IPS DF 4.7 (cell line): ENCODE results near the gene DCDC2B.
"Not testable (repeated sequence)": the region's sequence is repeated elsewhere in the genome, so short reads cannot be mapped to it uniquely, and the experiment has no call there.

Experiments used
- DNase-seq: peaks from one replicate; pipeline ENCODE4 v3.0.0-alpha.2; 2013; ENCODE audit warnings: low spot score; ENCODE audit errors: extremely low read depth

Gene DCDC2B

GRCh38 chr1:32255072-32256071 lies 46.5 kb downstream of the DCDC2B start:
- no peak for DNase-seq

DNA sequence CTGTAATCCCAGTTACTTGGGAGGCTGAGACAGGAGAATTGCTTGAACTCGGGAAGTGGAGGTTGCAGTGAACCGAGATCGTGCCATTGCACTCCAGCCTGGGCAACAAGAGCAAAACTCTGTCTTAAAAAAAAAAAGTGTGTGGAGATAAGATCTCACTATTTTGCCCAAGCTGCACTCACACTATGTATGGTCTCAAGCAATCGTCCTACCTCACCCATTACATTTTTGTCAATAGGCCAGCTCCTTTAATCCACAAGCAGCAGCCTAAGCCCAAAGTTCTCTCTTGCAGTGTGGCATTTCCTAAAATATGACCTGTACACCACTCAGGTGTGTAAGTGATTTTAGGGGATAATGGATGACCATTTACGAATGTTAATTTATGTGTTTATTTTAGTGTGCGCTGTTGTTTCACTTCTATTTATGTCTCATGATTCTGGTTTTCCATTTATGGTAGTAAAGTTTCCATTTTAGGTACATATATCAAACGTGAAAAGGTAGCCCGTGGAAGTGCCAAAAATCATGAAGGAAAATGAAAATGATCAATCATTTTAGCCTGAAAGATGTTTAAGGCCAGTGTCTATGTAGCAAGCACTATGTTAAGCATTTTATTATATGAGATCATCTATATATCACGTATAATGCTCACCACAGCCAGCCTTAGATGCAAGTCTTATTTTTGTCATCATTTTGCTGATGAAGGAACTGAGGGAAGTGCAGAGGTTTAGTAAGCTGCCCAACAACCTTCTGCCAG lies 47.8 kb downstream of the DCDC2B start:
- no peak for DNase-seq

- no peak for DNase-seq
Observed at GRCh38 chr1:32257227-32257508, 48.3 kb downstream of the DCDC2B start.

DNA sequence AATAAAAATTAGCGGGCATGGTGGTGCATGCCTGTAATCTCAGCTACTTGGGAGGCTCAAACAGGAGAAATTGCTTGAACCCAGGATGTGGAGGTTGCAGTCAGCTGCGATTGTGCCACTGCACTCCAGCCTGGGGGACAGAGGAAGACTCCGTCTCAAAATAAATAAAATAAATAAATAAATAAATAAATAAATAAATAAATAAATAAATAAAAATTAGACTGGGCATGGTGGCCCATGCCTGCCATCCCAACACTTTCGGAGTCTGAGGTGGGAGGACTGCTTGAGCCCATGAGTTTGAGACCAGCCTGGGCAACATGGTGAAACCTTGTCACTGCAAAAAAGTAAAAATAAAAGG lies 54.3 kb downstream of the DCDC2B start:
- not testable (repeated sequence) for DNase-seq

- no peak for DNase-seq
Observed at GRCh38 chr1:32263744-32264143, 54.9 kb downstream of the DCDC2B start.
